Vagina (tissue), 2 donors: ENCODE results near the gene FHIT. TPM values are rescaled to one million over a fixed set of nuclear protein-coding genes. Genes with fewer than 3 reads are reported as not detected.

ENCODE experiments used
- DNase-seq, 2 donors: peaks; one replicate each; pipeline ENCODE4 v3.0.0-alpha.2; 2017; ENCODE audit errors: extremely low spot score in 2 of 2
- H3K27ac ChIP-seq: fragments of 200-600 bp; sonication (generic); one replicate; pipeline ENCODE4 v1.5.1; 2019
- H3K27me3 ChIP-seq: fragments of 200-600 bp; sonication (generic); one replicate; pipeline ENCODE4 v1.5.1; 2019
- H3K36me3 ChIP-seq, 2 donors: fragments of 200-600 bp; sonication (generic); one replicate each; pipeline ENCODE4 v1.5.1; 2017 to 2019
- H3K4me1 ChIP-seq: fragments of 200-600 bp; sonication (generic); one replicate; pipeline ENCODE4 v1.5.1; 2019
- H3K4me3 ChIP-seq, 2 donors: fragments of 200-600 bp; sonication (generic); 1 replicate in 1 of 2; 2 replicates in 1 of 2; pipeline ENCODE4 v1.5.1; 2016 to 2019
- H3K9me3 ChIP-seq: fragments of 200-600 bp; sonication (generic); one replicate; pipeline ENCODE4 v1.5.1; 2019
- POLR2A ChIP-seq, 2 donors: fragments of 450-650 bp; IDR thresholded peaks; one replicate each; pipeline ENCODE4 v1.6.1; 2017; ENCODE audit warnings: antibody characterized with exemption in 2 of 2, mild to moderate bottlenecking in 2 of 2, moderate library complexity in 2 of 2
- POLR2AphosphoS5 ChIP-seq, 2 donors: sonication (generic); formaldehyde crosslinking; IDR thresholded peaks; one replicate each; pipeline ENCODE4 v1.9.0; 2017; ENCODE audit warnings: antibody characterized with exemption in 2 of 2, mild to moderate bottlenecking in 2 of 2, low read depth in 1 of 2; ENCODE audit not compliant: insufficient read depth in 1 of 2
- intact Hi-C: fragments of 100-400 bp; cut with DNase I; formaldehyde crosslinking; loops from one replicate; pipeline ENCODE4 v1.15.1; 2023
- total RNA-seq: library from RNA; depleted of rRNA; stranded (reverse); fragments of >200 nt; gene quantifications from one replicate; pipeline ENCODE4 v1.2.3, GENCODE V29; 2016
- TF ChIP-seq, protein P1 (sequence below), 3 experiments: fragments of 450-650 bp in 2 of 3; fragments of 200-600 bp in 1 of 3; sonication (generic) in 1 of 3; IDR thresholded peaks; one replicate each; pipeline ENCODE4 v1.5.1; 2017 to 2019; ENCODE audit warnings: antibody characterized with exemption in 3 of 3, mild to moderate bottlenecking in 2 of 3, moderate library complexity in 2 of 3

FHIT gene
- total RNA-seq, 1 donor from 2014 or later, result 7.9 TPM

DNA sequence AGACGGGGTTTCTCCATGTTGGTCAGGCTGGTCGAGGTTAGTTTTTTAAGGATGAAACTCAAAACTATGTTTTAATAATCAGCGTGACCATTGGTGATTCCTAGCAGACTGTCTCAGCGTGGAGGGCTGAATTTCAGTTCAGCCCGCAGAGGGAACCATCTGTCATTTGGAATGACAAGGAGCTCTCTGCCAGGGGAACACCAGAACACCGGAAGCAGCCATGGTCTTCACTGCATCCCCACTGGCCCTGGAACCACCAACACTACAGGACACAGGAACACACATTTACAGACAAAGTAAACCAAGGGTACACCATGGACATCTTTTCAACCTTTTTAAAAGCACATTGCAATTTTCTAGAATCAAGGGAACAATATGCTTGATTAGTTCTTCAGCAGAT, 424.7 kb downstream of the FHIT start:
- Histone ChIP-seq H3K27me3 (no peaks in the 10 kb centered on the region), H3K36me3 (no peaks in the 10 kb centered on the region), H3K4me3 (no peak overlapping the region), H3K9me3 (peaks cover 3% of the 10 kb centered on the region), H3K27ac (no peak overlapping the region), H3K4me1 (no peaks in the 10 kb centered on the region)
- TF ChIP-seq POLR2A (IDR thresholded peaks at IDR 0.05), result no peak
- TF ChIP-seq POLR2AphosphoS5 (IDR thresholded peaks at IDR 0.05; ENCODE audit: insufficient read depth in 1 of 2, low read depth in 1 of 2), result no peak
- TF ChIP-seq, protein P1, sequence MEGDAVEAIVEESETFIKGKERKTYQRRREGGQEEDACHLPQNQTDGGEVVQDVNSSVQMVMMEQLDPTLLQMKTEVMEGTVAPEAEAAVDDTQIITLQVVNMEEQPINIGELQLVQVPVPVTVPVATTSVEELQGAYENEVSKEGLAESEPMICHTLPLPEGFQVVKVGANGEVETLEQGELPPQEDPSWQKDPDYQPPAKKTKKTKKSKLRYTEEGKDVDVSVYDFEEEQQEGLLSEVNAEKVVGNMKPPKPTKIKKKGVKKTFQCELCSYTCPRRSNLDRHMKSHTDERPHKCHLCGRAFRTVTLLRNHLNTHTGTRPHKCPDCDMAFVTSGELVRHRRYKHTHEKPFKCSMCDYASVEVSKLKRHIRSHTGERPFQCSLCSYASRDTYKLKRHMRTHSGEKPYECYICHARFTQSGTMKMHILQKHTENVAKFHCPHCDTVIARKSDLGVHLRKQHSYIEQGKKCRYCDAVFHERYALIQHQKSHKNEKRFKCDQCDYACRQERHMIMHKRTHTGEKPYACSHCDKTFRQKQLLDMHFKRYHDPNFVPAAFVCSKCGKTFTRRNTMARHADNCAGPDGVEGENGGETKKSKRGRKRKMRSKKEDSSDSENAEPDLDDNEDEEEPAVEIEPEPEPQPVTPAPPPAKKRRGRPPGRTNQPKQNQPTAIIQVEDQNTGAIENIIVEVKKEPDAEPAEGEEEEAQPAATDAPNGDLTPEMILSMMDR (IDR thresholded peaks at IDR 0.05), result no peak
- intact Hi-C loops, result no loop called here
- no peak for DNase-seq

DNA sequence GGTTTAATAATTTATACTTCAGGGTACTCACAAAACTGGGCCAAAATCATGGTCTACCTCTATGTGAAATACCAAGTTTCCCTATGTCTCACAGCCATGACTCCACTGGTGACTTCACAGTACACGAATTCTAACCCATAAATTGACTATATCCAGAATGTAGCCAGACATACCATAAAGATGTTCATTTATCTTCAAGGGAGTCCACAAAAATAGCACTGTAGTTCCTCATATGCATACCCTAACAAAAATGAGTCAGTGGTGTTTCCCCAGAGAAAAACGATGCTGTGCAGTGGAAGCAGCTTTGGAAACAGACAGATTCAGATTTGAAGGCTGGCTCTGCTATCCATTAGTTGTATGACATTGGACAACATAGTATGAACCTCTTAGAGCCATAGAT, 438.8 kb downstream of the FHIT start:
- DNase-seq, result no peak
- H3K27me3 ChIP-seq, result no peaks in the 10 kb centered on the region
- no peaks in the 10 kb centered on the region for H3K4me1 ChIP-seq
- no peak overlapping the region for H3K27ac ChIP-seq
- H3K4me3 ChIP-seq, result no peak overlapping the region
- H3K9me3 ChIP-seq, result no peaks in the 10 kb centered on the region
- TF ChIP-seq POLR2A (IDR thresholded peaks at IDR 0.05), result no peak
- TF ChIP-seq POLR2AphosphoS5 (IDR thresholded peaks at IDR 0.05; ENCODE audit: insufficient read depth in 1 of 2, low read depth in 1 of 2), result no peak
- TF ChIP-seq, protein P1 (IDR thresholded peaks at IDR 0.05), result no peak
- no peaks in the 10 kb centered on the region for H3K36me3 ChIP-seq
- intact Hi-C loops, result no loop called here

DNA sequence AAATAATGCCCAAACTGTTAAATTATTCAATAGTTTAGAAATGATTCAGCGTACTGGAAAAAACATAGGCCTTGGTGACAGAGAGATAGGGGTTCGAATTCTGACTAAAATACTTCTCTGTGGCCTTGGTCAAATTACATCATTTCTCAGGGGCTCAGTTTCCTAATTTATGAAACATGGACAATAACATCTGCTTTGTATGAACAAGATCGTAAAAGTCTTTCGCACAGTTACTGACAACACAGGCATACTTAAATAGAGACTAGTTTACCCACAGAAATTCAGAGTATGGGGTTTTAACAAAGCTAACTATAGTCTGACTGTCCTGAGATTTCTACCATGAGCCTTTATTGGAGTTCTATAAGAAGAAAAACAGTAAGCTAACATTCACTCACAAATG, 440.4 kb downstream of the FHIT start:
- intact Hi-C loops, result no loop called here
- no peak overlapping the region for H3K27ac ChIP-seq
- DNase-seq, result no peak
- no peak overlapping the region for H3K4me3 ChIP-seq
- H3K4me1 ChIP-seq, result no peaks in the 10 kb centered on the region
- no peaks in the 10 kb centered on the region for H3K9me3 ChIP-seq
- no peaks in the 10 kb centered on the region for H3K27me3 ChIP-seq
- no peaks in the 10 kb centered on the region for H3K36me3 ChIP-seq
- TF ChIP-seq, protein P1 (IDR thresholded peaks at IDR 0.05), result no peak
- TF ChIP-seq POLR2A (IDR thresholded peaks at IDR 0.05), result no peak
- TF ChIP-seq POLR2AphosphoS5 (IDR thresholded peaks at IDR 0.05; ENCODE audit: insufficient read depth in 1 of 2, low read depth in 1 of 2), result no peak

DNA sequence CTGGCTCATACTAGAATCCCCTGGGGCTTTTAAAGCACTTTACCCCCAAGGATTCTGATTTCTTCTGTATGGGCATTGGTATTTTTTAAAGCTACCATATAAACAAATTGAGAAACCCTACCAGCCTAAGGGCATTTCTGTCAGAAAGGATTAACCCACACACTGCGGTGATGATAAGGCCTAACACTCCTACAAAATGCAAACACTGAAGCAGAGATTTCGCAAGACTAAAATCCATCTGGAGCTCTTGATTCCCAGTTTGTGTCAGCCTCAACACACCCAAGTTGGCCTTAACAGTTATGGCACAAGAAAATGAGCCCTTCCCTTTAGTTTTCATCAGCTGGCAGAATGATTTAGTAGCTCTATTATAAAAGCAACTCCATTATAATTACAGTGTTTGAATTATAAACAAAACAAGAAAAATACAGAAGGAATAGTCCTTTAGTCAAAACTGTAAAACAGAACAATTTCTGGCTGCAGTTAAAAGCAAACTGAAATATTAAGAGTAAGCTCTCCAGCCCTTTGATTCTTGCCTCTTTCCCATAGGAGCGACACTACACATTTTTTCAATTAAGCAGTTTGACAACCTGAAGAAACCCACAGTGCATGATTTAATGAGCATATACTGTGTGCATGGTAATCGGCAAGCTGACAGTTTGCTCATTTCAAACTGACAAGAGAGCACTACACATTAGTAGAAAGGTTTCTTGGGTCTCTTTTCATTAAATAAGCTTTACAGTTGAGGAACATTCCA, 441.2 kb downstream of the FHIT start:
- no peaks in the 10 kb centered on the region for H3K4me1 ChIP-seq
- no peak overlapping the region for H3K27ac ChIP-seq
- intact Hi-C loops, result loop anchor here (10.0 kb wide), 1 partner anchor 1865 kb away; no protein-coding TSS in a partner anchor
- H3K36me3 ChIP-seq, result no peaks in the 10 kb centered on the region
- no peaks in the 10 kb centered on the region for H3K27me3 ChIP-seq
- H3K4me3 ChIP-seq, result no peak overlapping the region
- no peak for DNase-seq
- TF ChIP-seq POLR2AphosphoS5 (IDR thresholded peaks at IDR 0.05; ENCODE audit: insufficient read depth in 1 of 2, low read depth in 1 of 2) (no peak), POLR2A (IDR thresholded peaks at IDR 0.05) (no peak)
- TF ChIP-seq, protein P1 (IDR thresholded peaks at IDR 0.05), result no peak
- H3K9me3 ChIP-seq, result no peaks in the 10 kb centered on the region
